HG03469 (cell line): ENCODE measurements around the gene SH2D6.
A peak's percentile ranks its signal among the peaks of the same experiment; 100 is the strongest.

Experiments
- ATAC-seq: cut with Tn5 transposase; IDR thresholded peaks from one replicate; pipeline ENCODE4 v1.9.1; 2021; ENCODE audit warnings: mild to moderate bottlenecking, moderate library complexity, moderate number of reproducible peaks; ENCODE audit not compliant: unreplicated experiment

The SH2D6 gene

DNA sequence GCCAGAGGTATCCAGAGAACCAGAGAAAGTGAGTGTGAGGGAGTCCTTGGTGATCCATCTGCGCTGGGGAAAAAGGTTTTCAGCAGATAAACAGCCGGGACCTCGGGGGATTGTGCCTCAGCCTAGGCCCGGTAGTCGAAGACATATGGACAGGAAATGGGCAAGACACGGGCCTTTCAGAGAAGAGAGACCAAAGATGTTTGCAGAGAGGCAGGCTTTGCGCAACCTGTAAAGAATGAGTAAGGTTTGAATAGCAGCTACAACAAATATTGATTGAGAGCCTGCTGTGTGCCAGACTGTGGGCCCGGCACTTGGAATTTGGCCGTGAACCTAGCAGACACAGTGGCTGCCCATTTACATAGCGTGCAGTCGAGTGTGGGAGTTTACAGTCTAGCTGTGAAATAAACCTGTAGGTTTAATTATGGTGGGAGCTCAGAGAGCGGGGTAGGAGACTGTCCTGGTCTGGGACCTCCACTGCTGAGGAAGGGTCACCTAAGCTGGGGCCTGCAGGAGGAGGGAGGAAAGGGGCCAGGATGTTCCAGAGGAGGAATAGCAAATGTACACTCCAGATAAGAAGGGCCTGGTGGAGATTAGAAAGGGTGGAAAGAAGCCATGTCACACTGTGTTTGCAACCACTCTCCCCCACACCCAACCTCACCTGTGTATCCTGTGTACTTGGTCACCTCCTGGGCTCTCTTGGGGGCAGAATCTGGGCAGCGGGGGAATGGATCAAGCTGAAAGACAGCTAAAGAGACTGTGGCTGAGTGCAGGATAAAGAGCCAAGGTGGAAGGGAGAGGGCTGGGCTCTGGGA, 3.0 kb downstream of the SH2D6 start:
- no peak for ATAC-seq

DNA sequence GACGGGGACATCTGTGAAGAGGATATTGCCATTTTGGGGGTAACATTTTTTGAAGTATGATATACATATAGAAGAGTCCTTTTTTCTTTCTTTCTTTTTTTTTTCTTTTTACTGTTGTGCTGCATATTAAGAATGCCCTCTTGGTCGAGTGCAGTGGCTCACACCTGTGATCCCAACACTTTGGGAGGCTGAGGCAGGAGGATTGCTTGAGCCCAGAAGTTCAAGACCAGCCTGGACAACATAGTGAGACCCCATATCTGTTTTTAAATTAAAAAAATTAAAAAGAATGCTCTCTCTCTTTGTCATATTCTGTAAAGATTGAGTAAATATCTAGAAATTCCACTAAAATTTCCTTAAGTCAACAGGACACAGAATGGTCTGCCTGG, 3.6 kb downstream of the SH2D6 start:
- no peak for ATAC-seq

DNA sequence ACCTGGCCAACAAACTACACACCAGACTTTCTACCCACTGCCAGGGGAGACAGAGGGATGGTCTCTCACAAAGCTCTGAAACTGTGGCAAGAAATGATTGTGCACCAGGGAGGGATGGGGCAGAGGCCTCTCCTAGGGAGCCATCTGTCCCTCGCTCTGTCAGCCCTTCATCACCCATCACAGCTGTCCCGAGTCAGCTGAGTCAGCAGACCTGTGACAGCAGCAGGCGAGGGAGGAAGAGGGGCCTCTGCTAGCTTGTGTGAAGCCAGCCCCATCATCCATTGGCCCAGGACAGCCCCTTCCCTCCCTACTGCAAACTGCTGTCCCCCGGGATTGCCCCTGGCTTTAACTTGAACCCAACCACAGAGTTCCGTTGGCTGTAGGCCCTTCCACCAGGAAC, 5.0 kb downstream of the SH2D6 start:
- no peak for ATAC-seq

DNA sequence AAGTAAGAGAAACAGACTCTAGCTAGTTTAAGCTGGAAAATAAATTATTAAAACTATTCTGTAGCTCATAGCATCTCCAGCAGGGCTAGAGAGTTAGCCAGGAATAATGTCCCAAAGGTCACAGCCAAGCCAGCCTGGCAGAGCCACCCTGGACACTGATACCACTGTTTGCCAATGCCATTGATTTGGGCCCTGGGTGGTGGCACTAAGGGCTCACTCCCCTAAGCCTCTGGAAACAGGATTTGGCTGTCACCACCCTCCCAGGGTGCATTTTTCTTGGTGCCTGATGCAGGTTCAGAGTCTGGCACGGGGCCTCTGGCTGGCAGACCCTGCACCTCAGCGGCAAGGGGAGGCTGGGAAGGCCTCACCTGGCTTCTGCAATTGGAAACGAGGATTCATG, 7.1 kb downstream of the SH2D6 start:
- ATAC-seq: no peak

DNA sequence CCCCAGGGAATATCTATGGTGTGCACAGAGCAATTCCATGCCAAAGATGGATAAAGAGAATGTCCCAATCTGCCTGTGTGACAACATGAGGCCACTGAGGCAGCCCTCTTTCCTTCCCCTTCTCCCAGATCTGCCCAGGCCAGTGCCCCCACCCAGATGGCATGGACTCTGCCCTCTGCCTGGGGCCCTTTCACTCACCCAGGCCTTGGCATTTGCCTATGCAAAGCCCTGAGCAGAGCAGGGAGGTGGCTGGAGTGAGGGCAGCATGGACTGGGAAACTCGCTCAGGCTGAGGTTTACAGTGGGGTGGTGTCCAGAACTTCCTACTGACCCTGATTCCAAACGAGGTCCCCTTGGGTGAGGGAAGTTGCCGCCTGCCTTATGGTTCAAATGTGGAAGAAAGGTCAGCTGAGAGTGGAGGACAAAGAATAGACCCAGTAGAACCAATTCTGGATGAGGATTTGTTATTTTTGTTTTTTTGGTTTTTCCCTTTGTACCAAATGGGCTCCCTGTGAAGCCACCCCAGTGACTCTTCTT, 8.9 kb downstream of the SH2D6 start:
- no peak for ATAC-seq

DNA sequence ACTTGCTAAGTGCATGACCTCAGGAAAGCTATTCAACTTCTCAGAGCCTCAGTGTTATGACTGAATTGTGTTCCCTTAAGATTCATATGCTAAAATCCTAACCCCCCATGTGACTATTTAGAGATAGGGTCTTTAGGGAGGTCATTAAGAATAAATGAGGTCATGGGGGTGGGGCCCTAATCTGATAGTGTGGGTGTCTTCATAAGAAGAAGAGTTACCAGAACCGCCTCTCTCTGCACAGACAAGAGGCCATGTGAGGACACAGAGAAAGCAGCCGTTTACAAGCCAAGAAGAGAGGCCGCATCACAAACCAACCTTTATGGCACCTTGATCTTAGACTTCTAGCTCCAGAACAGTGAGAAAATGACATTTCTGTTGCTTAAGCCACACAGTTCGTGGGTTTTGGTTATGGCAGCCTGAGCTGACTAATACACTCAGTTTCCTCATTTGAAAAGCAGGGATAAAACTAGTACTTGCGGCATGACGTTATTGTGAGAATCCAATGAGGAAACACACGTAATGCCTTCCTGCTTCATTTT, 9.9 kb downstream of the SH2D6 start:
- no peak for ATAC-seq

DNA sequence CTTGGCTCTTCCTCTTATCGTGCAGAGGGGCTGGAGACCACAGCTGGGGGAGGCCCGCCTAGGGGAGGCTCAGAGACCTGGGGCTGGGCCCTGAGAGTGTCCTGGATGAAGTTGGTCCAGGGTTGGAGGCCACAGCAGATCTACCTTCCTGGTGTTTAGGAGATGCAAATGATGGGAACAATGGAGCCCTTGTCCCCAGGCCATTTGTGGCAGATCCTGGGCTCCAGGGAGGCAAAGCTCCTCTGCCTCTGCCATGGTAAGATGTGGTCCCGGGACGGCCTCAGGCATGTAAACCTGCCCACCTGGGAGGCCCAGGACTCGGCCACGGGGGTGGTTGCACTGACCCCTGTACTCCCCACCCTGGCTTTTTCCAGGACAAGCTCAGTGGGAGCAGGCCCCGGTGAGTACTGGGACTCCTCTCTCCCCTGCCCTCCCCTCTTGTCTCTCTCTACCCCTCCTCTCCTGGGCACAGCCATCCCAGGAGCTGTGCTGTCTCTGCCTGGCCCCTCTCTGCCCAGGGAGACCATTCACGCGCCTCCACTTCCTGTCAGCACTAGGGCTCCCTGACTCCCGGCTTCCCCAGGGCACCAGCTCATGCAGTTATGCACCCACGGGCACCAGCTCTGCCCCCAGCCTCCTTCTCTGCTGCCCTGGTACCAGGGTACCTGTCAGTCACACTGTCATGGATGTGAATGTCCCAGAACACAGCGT, 10.9 kb downstream of the SH2D6 start:
- no peak for ATAC-seq

DNA sequence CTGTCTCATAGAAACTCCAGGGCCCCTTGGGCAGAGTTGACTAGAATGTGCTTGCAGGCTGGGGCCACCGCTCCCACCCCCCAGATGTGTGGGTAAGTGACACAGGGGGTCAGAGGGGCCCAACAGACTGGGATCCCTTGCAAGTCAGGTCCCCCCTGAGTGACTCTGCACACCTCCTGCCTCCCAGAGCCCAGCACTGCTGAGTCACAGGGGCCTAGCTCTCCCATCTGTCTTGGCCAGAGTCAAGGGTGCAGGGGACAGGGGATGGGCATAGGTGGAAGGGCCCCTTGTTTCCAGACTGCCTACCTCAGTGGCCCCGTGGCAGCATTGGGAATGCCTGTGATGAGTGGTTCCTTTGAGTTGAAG, 11.4 kb downstream of the SH2D6 start:
- ATAC-seq: no peak

DNA sequence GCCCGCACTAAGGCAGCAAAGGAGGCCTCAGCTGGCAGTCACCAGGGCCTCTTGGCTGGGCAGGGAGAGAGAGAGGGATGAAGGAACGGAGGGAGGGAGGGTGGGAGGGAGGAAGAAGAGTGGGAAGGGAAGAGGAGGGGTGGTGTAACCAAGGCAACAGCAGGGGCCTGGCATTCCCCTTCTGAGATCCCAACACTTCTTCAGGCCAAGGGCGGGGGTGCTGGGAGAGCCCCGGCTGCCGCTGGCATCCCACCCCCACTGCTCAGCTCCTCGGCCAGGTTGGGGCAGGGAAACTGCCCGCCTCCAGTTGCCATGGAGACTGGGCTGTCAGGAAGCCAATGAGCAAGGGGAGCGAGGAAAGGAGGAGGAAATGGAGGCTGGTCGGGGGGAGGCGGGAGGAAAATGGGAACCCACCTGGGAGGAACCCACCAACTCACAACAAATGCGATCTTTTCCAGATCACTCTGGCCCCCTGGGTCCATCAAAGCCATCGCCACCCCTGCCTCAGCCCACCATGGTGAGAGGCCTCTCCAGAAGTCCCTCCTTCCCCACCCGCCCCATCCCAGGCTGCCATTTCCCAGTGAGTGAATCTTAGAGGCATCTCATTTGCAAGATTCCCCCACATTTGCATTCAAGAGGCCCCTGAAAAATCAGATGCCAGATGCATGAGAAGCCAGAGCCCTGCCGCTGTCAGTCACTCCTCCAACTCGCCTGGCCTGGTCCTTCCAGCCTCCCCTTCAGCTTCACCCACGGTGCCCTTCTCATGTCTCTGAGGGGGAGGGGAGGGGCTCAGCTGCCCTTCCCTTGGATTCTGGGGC, 12.4 kb downstream of the SH2D6 start:
- no peak for ATAC-seq

DNA sequence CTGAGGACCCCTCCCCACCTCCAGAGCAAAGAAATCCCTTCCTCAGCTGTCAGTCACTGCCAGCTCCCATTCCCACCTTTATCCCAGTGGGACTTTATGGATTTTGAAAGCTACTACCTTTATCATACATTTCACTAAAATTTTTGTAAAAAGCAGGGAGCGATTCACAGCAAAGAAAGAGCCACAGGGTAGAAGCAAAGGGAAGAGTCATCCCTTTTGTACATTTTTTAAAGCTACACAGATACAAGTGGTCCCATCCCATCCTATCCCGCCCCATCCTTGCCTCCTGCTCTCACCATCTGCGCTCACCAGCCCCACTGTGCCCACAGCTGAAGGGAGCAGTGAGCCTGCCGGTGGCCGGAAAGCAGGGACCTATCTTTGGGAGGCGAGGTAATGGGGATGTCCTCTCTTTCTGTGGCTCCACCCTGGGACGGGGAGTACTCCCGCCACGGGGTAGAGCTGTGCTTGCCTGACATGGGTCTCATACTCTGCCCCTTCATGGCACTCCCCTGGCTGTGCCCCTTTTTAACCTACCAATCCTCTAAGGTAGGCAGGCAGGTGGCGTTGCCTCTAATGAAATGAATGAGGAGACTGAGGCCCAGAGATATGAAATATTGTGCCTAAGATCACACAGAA, 13.2 kb downstream of the SH2D6 start:
- ATAC-seq: no peak

DNA sequence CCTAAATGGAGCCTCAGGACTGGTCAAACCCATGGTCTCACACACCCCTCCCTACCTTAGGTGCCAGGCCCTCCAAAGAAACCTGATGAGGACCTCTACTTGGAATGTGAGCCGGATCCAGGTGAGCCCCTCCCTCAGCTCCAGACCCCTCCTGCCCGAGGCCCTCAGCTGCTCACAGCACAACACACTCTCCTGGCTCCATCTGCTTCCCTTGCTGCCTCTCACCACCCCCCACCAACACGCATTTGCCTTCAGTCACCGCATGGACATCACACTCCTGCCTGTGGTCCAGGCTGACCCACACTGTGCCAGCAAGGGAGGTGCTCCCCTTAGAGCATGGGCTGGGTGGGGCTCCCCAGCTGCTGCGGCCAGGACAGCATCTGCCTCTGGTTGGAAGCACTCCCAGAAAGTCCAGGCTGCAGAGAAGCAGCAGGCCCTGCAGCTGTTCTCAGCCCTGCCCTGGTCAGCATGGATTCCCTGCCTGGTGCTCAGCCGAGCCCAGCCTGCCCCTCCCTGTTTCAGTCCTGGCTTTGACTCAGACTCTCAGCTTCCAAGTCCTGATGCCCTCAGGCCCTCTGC, 15.1 kb downstream of the SH2D6 start:
- no peak for ATAC-seq

DNA sequence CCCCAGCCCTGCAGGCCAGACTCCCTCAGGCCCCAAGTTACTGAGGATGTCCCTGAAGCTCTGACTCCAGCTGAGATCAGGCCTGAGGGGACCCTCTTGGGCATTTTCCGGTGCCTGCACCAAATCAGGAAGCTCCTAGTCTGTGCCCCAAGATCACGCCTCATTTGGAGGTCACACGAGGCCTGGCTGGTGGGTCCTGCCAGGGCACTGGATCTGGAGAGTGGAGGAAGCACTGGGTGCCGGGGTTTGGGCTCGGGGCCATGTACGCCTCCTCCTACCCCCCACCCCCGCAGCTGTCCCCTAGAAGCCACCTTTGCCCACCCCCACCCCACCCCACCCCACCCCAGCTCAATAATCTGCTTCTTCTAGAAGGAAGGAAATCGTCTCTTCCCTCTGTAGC, 16.2 kb downstream of the SH2D6 start:
- ATAC-seq: no peak

DNA sequence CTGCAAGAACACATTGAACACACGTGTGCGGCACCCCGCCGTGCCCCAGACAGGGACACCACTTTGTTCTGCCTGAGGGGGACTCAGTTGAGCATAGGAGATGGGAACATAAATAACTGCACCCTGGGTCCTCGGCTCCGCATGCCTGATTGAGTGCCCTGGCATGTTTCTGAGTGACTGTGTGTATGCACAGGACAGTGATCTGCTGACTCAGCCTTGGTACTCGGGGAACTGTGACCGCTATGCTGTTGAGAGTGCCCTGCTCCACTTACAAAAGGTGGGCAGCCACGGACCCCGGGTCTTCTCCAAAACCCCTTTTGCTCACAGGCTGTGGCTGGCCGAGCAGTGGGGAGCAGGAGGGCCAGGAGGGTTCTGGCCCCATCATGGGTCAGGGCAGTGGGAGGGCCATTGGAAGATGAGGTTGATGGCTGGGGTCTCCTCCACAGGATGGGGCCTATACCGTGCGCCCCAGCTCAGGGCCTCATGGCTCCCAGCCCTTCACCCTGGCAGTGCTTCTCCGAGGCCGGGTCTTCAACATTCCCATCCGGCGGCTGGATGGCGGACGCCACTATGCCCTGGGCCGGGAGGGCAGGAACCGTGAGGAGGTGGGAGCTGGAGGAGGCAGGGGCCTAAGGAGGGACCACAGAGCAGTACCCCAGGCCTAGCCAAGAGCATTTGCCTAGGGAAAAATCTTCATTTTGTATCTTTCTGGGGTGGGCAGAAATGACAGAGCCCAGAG, 16.9 kb downstream of the SH2D6 start:
- no peak for ATAC-seq

DNA sequence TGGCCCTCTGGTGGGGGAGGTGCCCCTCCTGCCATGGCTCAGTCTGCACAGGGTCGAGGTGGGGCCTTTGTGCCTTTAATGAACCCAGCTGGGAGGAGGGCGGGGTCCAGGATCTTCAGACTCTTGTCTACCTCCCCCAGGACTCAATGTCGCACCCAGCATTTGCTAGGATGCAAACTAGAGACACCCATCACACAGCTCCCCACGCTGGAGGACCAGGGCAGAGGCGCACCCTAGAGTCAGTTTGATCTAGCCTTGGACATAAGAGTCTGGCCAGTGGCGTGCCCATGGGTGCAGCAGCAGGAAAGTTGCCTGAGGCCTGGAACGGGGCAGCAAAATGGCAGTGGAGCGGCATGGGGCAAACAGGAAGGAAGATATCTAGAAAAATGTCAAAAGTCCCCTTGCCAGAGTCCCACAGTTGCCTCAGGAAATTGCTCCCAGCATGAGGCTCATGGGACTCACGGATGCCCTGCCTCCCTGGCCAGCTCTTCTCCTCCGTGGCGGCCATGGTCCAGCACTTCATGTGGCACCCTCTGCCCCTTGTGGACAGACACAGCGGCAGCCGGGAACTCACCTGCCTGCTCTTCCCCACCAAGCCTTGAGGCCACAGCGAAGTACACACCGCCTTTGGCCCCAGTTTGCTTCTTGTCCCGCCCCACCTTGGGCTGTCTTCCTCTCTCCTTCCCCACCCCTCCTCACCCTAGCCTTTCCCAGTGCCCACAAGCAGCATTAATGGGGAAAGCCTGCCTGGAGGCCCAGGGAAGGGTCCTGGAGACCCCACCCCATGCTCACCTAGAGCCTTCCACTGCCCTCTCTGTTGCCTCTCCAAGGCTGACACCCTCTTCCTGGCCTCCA, 17.7 kb downstream of the SH2D6 start:
- no peak for ATAC-seq

DNA sequence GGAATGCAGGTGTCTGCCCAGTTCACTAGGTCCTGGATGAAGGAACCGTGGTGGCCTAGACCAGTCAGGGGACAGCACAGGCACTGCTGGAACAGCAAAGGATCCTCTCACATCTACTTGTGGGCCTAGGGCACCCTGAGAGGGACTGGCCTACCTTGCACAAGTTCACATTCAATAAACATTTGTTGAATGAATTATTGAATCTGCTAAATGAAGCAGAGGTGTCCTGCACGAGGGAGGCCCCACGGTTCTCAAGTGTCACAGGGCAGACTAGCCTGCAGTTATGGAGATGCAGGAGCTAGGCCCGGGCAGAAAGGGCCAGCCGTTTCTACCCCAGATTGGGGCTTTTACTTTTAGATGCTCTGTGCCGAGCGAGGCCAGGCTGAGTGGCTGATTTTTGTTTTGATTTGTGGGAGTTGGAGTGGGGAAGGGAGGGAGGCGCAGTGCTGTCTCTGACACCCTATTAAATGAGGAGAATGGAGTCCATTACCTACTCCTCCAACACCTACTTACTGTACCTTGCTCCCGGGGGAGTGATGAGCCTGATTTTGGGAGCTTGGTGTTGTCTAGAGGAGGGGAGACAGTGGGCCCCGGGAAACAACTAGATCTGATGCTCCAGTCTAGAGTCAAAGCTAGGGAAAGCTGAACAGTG, 18.4 kb downstream of the SH2D6 start:
- no peak for ATAC-seq

DNA sequence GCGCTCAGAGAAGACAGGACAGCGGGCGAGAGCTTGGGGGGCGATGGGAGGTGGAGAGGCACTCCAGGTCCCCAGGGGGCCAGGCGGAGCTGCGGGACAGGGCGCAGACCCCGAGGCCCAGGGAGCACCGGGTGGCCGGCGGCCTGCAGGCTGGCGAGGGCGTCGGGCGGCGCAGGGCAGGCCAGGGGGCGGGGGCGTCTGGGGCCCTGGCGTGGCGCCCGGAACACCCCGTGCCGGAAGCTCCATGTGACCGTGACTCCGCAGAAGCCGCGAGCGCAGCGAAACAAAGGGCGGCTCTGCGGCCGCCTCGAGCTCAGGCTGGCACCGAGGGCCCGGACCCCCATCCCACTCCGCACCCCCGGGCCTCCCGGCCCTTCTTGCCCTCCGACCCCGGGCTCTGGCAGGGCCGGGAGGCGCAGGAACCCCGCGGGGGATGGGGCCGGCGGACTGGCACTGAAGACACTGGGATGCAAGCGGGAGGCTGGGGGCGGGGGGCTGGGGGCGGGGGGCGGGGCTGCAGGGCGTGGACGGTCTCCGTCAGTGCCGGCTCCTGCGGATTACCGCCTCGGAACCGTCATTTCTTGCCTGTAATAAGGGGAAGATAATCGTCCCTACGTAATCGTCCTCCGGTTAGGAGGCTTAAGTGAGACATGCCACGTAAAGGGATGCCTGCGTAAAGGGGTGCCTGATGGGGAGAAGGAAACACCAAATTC, 19.1 kb downstream of the SH2D6 start:
- ATAC-seq: peak; percentile 66

DNA sequence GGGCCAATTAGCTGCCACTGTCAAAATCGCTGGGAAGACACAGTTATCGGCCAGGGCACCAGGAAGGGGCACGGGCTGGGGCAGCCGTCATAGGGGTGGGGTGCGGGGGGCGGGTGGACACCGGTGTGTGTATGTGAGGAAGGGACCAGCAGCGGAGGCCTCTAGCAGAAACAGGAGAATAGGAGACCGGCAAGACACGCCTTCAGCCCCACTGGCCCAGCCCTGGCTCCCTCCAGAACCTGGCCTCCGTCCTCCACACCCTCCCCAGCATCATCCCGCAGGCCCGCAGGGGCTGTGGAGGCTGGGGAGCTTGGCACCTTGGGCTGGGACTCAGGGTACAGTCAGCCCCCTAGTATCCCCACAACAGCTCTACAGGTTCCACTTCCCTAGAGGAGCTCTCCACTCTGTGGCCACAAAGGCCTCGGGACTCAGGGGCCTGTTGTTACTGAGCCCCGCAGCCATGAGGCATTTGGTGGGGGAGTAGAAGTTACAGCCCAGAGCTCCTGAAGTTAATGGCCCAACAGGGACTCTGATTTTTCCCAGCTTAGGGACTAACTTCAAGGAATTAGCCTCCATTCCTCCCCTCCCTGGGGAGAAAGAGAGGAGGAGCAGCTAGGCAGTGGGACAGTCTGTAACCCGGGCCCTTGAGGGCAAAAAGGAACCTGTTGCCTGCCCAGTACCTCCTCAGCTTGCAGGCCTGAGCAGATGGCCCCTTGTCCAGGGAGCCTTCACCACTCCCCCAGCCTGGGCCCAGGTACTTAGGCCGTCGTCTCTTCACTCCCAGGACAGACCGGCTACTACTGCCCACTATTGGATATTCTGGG, 19.9 kb downstream of the SH2D6 start:
- ATAC-seq: no peak
